Measurements from ENCODE around the gene TRIM4.
"Not testable (repeated sequence)": the region's sequence is repeated elsewhere in the genome, so short reads cannot be mapped to it uniquely, and the experiment has no call there.

Gene TRIM4

DNA sequence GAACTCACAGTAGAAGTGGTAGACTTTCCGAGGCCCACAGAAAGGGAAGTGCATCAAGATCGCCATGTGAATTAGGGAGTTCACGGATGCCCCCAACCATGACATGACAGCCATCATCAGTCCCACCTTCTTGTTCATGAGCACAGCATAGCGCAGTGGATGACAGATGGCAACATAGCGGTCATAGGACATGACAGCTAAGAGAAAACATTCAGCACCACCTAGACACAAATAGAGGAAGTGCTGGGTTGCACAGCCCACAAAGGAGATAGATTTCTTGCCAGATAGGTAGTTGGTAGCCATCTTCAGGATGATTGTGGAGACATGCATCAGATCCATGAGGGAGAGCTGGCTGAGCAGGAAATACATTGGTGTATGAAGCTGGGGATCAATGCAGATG is 42.8 kb downstream of the TRIM4 start:
- H3K9ac ChIP-seq (ENCODE audit: low read depth, low read length), result no peak overlapping the region
- H3K4me3 ChIP-seq (ENCODE audit: low read length), result no peak overlapping the region
- H3K4me1 ChIP-seq (ENCODE audit: control insufficient read depth, insufficient read depth, low read length), result no peaks in the 10 kb centered on the region
- no peaks in the 10 kb centered on the region for H3K9me3 ChIP-seq (replicated peaks; ENCODE audit: low read length)
- peaks cover 3% of the 10 kb centered on the region for H3K27me3 ChIP-seq (ENCODE audit: control insufficient read depth, insufficient read depth, low read length)
- no peaks in the 10 kb centered on the region for H3K36me3 ChIP-seq (ENCODE audit: insufficient read depth, low read length)
- no peak overlapping the region for H3K4me2 ChIP-seq (ENCODE audit: low read length)

DNA sequence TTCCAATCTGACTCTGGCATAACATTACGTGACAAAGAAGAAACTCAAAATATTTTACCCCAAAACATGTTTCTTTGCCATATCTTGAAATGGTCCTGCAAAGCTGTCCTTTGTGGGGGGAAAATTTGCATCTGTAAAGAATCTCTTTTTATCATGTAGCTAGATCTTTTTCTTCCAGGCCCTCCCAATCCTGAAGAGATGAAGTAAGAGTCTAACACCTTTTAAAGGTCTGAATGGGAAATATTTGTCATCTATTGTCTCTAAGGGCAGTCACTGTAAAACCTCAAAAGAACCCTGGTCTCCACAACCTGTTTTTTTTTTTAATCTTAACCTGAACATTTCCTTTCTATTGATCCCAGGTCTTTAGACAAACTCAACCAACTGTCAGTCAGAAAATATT is 51.1 kb downstream of the TRIM4 start:
- H3K4me1 ChIP-seq (ENCODE audit: control insufficient read depth, insufficient read depth, low read length), result no peaks in the 10 kb centered on the region
- H3K4me2 ChIP-seq (ENCODE audit: low read length), result no peak overlapping the region
- no peaks in the 10 kb centered on the region for H3K36me3 ChIP-seq (ENCODE audit: insufficient read depth, low read length)
- H3K9ac ChIP-seq (ENCODE audit: low read depth, low read length), result no peak overlapping the region
- no peak overlapping the region for H3K4me3 ChIP-seq (ENCODE audit: low read length)
- peaks cover 43% of the 10 kb centered on the region for H3K27me3 ChIP-seq (ENCODE audit: control insufficient read depth, insufficient read depth, low read length)
- peaks cover 13% of the 10 kb centered on the region for H3K9me3 ChIP-seq (replicated peaks; ENCODE audit: low read length)

- not testable (repeated sequence) for H3K36me3 ChIP-seq (ENCODE audit: insufficient read depth, low read length); H3K4me3 ChIP-seq (ENCODE audit: low read length); H3K4me1 ChIP-seq (ENCODE audit: control insufficient read depth, insufficient read depth, low read length); H3K9ac ChIP-seq (ENCODE audit: low read depth, low read length); H3K4me2 ChIP-seq (ENCODE audit: low read length)
- peaks cover 49% of the 10 kb centered on the region for H3K27me3 ChIP-seq (ENCODE audit: control insufficient read depth, insufficient read depth, low read length)
- H3K9me3 ChIP-seq (replicated peaks; ENCODE audit: low read length), result peaks cover 13% of the 10 kb centered on the region
Measured at GRCh38 chr7:99867477-99867876, 51.9 kb downstream of the TRIM4 start.

DNA sequence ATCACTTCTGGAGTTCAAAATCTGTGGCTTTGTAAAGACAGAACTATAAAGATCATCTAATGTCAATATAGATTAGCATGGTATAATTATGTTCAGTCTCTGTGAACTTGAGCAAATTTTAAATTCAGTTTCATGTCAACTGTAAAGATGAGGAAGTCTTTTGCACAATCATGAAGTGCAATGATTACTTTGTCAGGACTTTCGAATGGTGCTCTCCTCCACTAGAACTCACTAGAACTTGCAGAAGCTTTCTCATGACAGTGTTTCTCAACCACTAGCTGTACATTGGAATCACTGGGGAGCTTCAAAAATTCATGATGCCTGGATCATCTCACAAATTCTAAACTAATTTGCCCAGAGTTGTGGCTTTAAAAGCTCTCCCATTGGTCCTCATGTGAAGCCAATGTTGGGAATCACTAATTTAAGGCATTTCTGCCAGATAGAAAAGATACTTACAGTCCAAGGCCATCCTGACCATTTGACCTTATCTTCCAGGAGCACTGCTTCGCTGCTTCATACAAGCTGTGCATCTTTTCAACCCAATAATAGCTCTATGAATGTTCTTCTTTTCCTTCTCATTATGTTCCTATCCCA is 55.4 kb downstream of the TRIM4 start:
- H3K4me1 ChIP-seq (ENCODE audit: control insufficient read depth, insufficient read depth, low read length), result peaks cover 13% of the 10 kb centered on the region
- no peak overlapping the region for H3K9ac ChIP-seq (ENCODE audit: low read depth, low read length)
- no peaks in the 10 kb centered on the region for H3K36me3 ChIP-seq (ENCODE audit: insufficient read depth, low read length)
- H3K27me3 ChIP-seq (ENCODE audit: control insufficient read depth, insufficient read depth, low read length), result peaks cover 55% of the 10 kb centered on the region
- peaks cover 13% of the 10 kb centered on the region for H3K9me3 ChIP-seq (replicated peaks; ENCODE audit: low read length)
- no peak overlapping the region for H3K4me2 ChIP-seq (ENCODE audit: low read length)
- no peak overlapping the region for H3K4me3 ChIP-seq (ENCODE audit: low read length)

GRCh38 chr7:99860281-99861127 is 58.8 kb downstream of the TRIM4 start:
- H3K4me1 ChIP-seq (ENCODE audit: control insufficient read depth, insufficient read depth, low read length), result peaks cover 13% of the 10 kb centered on the region

GRCh38 chr7:99855236-99855635 is 64.1 kb downstream of the TRIM4 start:
- Histone ChIP-seq H3K4me3 (ENCODE audit: low read length) (no peak overlapping the region), H3K27me3 (ENCODE audit: control insufficient read depth, insufficient read depth, low read length) (peaks cover 58% of the 10 kb centered on the region), H3K4me2 (ENCODE audit: low read length) (no peak overlapping the region), H3K4me1 (ENCODE audit: control insufficient read depth, insufficient read depth, low read length) (peaks cover 5% of the 10 kb centered on the region), H3K9ac (ENCODE audit: low read depth, low read length) (no peak overlapping the region), H3K9me3 (replicated peaks; ENCODE audit: low read length) (no peaks in the 10 kb centered on the region), H3K36me3 (ENCODE audit: insufficient read depth, low read length) (no peaks in the 10 kb centered on the region)

More at GRCh38 chr7:99860281-99861127, 58.8 kb downstream of the TRIM4 start:
- H3K9ac ChIP-seq (ENCODE audit: low read depth, low read length), result no peak overlapping the region
- H3K4me2 ChIP-seq (ENCODE audit: low read length), result peak overlapping the region; percentile 1
- peaks cover 13% of the 10 kb centered on the region for H3K9me3 ChIP-seq (replicated peaks; ENCODE audit: low read length)
- no peaks in the 10 kb centered on the region for H3K36me3 ChIP-seq (ENCODE audit: insufficient read depth, low read length)
- H3K27me3 ChIP-seq (ENCODE audit: control insufficient read depth, insufficient read depth, low read length), result peaks cover 53% of the 10 kb centered on the region
- no peak overlapping the region for H3K4me3 ChIP-seq (ENCODE audit: low read length)

DNA sequence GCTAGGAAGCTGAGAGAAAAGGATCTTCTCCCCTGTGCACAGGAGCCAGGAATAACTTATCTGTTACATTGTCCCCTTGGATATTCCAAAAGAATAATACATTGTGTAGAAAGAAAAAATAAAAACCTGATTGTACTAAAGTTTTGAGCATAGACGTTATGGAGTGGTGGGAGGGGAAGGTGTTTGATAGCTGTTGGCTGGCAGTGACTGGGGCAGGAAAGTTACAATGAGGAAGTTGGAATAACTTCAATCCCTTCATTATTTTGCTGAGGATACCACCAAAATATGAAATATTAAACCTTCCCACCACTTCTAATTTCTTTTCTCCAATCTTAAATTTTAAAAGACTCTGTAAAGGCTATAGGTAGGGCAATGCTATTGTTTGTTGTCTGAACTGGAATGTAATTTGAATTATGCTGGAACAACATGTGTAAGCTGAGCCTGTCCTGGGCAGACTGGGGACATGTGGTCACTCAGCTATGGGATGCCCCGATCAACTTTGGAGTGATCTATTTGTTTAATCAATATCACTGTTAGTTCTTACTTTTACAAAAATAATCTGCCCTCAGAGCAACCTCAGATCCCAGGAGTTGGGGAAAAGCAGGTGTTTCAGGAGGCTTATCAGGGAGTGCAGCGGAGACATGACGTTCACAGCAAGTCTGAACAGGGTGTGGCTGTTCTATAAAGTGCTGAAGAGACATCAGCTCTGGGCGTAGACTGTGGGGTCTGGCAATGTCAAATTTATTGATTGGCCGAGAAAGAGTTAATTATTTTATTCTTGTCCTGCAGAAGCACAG is 70.7 kb downstream of the TRIM4 start:
- no peaks in the 10 kb centered on the region for H3K9me3 ChIP-seq (replicated peaks; ENCODE audit: low read length)
- no peak overlapping the region for H3K4me3 ChIP-seq (ENCODE audit: low read length)
- H3K4me1 ChIP-seq (ENCODE audit: control insufficient read depth, insufficient read depth, low read length), result no peaks in the 10 kb centered on the region
- no peak overlapping the region for H3K4me2 ChIP-seq (ENCODE audit: low read length)
- H3K36me3 ChIP-seq (ENCODE audit: insufficient read depth, low read length), result no peaks in the 10 kb centered on the region
- no peak overlapping the region for H3K9ac ChIP-seq (ENCODE audit: low read depth, low read length)
- peaks cover 73% of the 10 kb centered on the region for H3K27me3 ChIP-seq (ENCODE audit: control insufficient read depth, insufficient read depth, low read length)

- H3K9me3 ChIP-seq (replicated peaks; ENCODE audit: low read length), result no peaks in the 10 kb centered on the region
- no peak overlapping the region for H3K9ac ChIP-seq (ENCODE audit: low read depth, low read length)
- H3K4me3 ChIP-seq (ENCODE audit: low read length), result no peak overlapping the region
- H3K4me2 ChIP-seq (ENCODE audit: low read length), result no peak overlapping the region
- no peaks in the 10 kb centered on the region for H3K4me1 ChIP-seq (ENCODE audit: control insufficient read depth, insufficient read depth, low read length)
- H3K36me3 ChIP-seq (ENCODE audit: insufficient read depth, low read length), result no peaks in the 10 kb centered on the region
- peaks cover 80% of the 10 kb centered on the region for H3K27me3 ChIP-seq (ENCODE audit: control insufficient read depth, insufficient read depth, low read length)
Measured at GRCh38 chr7:99844328-99844727, 75.0 kb downstream of the TRIM4 start.

DNA sequence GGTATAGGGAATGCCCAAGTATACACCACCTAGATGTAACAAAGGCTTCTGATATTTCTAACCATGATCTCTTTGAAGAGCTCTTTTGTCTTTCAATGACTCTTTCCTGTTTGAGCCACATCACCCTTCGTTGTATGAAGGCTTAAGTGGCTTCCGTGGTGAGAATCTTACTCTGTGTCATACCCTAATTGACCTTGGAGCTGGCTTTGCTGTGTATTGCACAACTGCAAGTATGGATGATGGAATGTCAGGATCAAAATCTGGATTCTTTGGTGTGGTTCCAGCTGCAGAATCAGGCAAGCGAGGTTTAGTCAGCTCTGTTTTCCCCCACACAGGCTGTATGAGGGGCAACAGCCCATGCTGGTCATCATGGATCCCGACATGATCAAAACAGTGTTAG is 75.5 kb downstream of the TRIM4 start:
- no peaks in the 10 kb centered on the region for H3K9me3 ChIP-seq (replicated peaks; ENCODE audit: low read length)
- H3K4me1 ChIP-seq (ENCODE audit: control insufficient read depth, insufficient read depth, low read length), result no peaks in the 10 kb centered on the region
- H3K36me3 ChIP-seq (ENCODE audit: insufficient read depth, low read length), result no peaks in the 10 kb centered on the region
- no peak overlapping the region for H3K4me3 ChIP-seq (ENCODE audit: low read length)
- H3K9ac ChIP-seq (ENCODE audit: low read depth, low read length), result no peak overlapping the region
- H3K27me3 ChIP-seq (ENCODE audit: control insufficient read depth, insufficient read depth, low read length), result peaks cover 80% of the 10 kb centered on the region
- H3K4me2 ChIP-seq (ENCODE audit: low read length), result no peak overlapping the region

- H3K9ac ChIP-seq (ENCODE audit: low read depth, low read length), result no peak overlapping the region
- no peaks in the 10 kb centered on the region for H3K4me1 ChIP-seq (ENCODE audit: control insufficient read depth, insufficient read depth, low read length)
- peaks cover 77% of the 10 kb centered on the region for H3K27me3 ChIP-seq (ENCODE audit: control insufficient read depth, insufficient read depth, low read length)
- no peaks in the 10 kb centered on the region for H3K36me3 ChIP-seq (ENCODE audit: insufficient read depth, low read length)
- no peaks in the 10 kb centered on the region for H3K9me3 ChIP-seq (replicated peaks; ENCODE audit: low read length)
- no peak overlapping the region for H3K4me2 ChIP-seq (ENCODE audit: low read length)
- H3K4me3 ChIP-seq (ENCODE audit: low read length), result no peak overlapping the region
Measured at GRCh38 chr7:99842926-99843325, 76.4 kb downstream of the TRIM4 start.

All from skeletal muscle satellite cell (primary cell).